Transverse colon (tissue), 3 donors: ENCODE data around the gene NKX2-8.

ENCODE experiments used
- CTCF ChIP-seq, 5 experiments: fragments of 200-600 bp in 3 of 5; fragments of 450-650 bp in 2 of 5; sonication (generic) in 3 of 5; IDR thresholded peaks; 1 replicate in 2 of 5; 2 replicates in 3 of 5; pipeline ENCODE4 v1.5.1; 2016 to 2017; ENCODE audit warnings: antibody characterized with exemption in 5 of 5, inconsistent platforms in 3 of 5, mild to moderate bottlenecking in 2 of 5, moderate library complexity in 1 of 5
- EP300 ChIP-seq: sonication (generic); formaldehyde crosslinking; IDR thresholded peaks from one replicate; pipeline ENCODE4 v1.6.1; 2017; ENCODE audit warnings: antibody characterized with exemption, low read depth

DNA sequence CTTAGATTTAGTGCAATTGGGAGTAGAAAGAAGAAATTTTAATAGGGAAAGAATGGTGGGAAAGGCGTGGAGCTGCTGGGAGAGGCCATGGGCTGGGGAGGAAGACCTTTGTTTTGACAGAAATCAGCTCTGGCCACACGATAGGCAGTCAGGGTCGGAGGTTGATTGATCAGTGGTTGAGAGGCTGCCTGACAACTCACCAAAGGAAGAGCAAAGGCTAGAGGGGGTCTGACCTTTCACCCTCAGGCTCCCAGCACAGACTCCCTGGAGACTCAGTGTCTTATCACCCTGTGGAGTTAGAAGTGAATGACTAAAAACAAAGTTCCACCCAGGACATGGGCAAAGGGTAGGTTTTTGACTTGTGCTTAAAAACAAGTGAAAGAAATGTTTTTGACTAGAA lies 18.0 kb upstream of the NKX2-8 start:
- TF ChIP-seq EP300 (no peak), CTCF (IDR thresholded peaks at IDR 0.05) (no peak)
